HCT116 (cell line): ENCODE data around the gene AP4S1.

Source experiments
- CEBPB ChIP-seq: IDR thresholded peaks from 2 replicates; pipeline ENCODE4 v1.6.1; 2012; ENCODE audit warnings: low read depth
- EZH2 ChIP-seq: fragments of 200-600 bp; sonication (generic); IDR thresholded peaks from 2 replicates; pipeline ENCODE4 v1.6.1; 2017; ENCODE audit warnings: antibody characterized with exemption, mixed run types
- EZH2phosphoT487 ChIP-seq: fragments of 200-600 bp; IDR thresholded peaks from 2 replicates; pipeline ENCODE4 v1.6.1; 2018; ENCODE audit warnings: antibody characterized with exemption, borderline replicate concordance
- JUND ChIP-seq: IDR thresholded peaks from 2 replicates; pipeline ENCODE4 v1.6.1; 2012
- POLR2A ChIP-seq: IDR thresholded peaks from 2 replicates; pipeline ENCODE4 v1.7.0; 2011; ENCODE audit warnings: borderline replicate concordance; ENCODE audit not compliant: insufficient read depth, insufficient read length; ENCODE audit errors: extremely low read depth
- TF ChIP-seq, protein P1 (sequence below): IDR thresholded peaks from 2 replicates; pipeline ENCODE4 v1.6.1; 2012; ENCODE audit warnings: low read depth
- TF ChIP-seq, protein P2 (sequence below), 3 experiments: fragments of 200-600 bp in 1 of 3; sonication (generic) in 1 of 3; IDR thresholded peaks in 2 of 3; conservative IDR thresholded peaks in 1 of 3; 2 replicates each; pipeline ENCODE4 v1.5.1; 2012 to 2017; ENCODE audit warnings: low read depth in 2 of 3, low read length in 2 of 3, antibody characterized with exemption in 1 of 3, borderline replicate concordance in 1 of 3, control low read depth in 1 of 3, mild to moderate bottlenecking in 1 of 3, mixed read lengths in 1 of 3, mixed run types in 1 of 3, moderate library complexity in 1 of 3; ENCODE audit not compliant: insufficient read depth in 1 of 3

DNA sequence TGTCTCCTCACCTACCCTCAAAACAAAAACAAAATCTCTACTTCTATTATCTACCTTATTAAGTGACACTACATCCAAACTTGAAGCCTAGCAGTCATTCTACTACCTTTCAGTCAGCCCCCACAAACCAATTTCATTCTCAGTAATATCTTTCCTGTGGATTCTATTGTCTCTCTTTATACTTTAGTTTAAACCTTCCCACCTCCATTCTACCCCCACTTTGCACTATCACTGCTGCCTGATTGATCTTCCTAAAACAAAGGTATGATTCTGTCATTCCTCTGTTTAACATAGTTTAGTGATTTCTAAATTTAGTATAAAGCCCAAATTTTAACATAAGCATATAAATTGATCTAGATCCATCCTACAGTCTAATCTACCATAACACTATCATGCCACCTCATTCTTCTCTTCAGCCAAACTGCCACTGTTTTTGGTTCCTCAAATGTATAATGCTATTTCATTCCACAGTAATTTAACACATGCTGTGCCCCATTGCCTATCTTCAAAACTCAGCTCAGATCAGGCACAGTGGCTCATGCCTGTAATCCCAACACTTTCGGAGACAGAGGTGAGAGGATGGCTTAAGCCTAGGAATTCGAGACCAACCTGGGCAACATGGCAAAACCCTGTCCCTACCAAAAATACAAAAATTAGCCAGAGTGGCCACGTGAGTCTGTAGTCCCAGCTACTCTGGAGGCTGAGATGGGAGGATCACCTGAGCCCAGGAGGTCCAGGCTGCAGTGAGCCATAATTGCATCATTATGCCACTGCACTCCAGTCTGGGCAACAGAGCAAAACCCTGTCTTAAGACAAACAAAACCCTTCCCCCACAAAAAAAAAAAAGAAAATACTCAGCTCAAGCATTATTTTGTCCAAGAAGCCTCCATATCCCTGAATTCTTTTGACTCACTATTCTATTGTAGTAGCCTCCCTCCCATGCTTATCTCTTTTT lies 3.8 kb downstream of the AP4S1 start:
- TF ChIP-seq JUND: no peak
- TF ChIP-seq, protein P1, sequence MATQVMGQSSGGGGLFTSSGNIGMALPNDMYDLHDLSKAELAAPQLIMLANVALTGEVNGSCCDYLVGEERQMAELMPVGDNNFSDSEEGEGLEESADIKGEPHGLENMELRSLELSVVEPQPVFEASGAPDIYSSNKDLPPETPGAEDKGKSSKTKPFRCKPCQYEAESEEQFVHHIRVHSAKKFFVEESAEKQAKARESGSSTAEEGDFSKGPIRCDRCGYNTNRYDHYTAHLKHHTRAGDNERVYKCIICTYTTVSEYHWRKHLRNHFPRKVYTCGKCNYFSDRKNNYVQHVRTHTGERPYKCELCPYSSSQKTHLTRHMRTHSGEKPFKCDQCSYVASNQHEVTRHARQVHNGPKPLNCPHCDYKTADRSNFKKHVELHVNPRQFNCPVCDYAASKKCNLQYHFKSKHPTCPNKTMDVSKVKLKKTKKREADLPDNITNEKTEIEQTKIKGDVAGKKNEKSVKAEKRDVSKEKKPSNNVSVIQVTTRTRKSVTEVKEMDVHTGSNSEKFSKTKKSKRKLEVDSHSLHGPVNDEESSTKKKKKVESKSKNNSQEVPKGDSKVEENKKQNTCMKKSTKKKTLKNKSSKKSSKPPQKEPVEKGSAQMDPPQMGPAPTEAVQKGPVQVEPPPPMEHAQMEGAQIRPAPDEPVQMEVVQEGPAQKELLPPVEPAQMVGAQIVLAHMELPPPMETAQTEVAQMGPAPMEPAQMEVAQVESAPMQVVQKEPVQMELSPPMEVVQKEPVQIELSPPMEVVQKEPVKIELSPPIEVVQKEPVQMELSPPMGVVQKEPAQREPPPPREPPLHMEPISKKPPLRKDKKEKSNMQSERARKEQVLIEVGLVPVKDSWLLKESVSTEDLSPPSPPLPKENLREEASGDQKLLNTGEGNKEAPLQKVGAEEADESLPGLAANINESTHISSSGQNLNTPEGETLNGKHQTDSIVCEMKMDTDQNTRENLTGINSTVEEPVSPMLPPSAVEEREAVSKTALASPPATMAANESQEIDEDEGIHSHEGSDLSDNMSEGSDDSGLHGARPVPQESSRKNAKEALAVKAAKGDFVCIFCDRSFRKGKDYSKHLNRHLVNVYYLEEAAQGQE: no peak
- TF ChIP-seq CEBPB: peak; percentile 46
- TF ChIP-seq, protein P2, sequence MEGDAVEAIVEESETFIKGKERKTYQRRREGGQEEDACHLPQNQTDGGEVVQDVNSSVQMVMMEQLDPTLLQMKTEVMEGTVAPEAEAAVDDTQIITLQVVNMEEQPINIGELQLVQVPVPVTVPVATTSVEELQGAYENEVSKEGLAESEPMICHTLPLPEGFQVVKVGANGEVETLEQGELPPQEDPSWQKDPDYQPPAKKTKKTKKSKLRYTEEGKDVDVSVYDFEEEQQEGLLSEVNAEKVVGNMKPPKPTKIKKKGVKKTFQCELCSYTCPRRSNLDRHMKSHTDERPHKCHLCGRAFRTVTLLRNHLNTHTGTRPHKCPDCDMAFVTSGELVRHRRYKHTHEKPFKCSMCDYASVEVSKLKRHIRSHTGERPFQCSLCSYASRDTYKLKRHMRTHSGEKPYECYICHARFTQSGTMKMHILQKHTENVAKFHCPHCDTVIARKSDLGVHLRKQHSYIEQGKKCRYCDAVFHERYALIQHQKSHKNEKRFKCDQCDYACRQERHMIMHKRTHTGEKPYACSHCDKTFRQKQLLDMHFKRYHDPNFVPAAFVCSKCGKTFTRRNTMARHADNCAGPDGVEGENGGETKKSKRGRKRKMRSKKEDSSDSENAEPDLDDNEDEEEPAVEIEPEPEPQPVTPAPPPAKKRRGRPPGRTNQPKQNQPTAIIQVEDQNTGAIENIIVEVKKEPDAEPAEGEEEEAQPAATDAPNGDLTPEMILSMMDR (IDR thresholded peaks at IDR 0.05 in 2 of 3, conservative IDR thresholded peaks at IDR 0.05 in 1 of 3; ENCODE audit: borderline replicate concordance in 1 of 3, insufficient read depth in 1 of 3, low read depth in 2 of 3, low read length in 2 of 3): no peak
- no peak for TF ChIP-seq EZH2phosphoT487
- TF ChIP-seq EZH2: no peak
- no peak for TF ChIP-seq POLR2A
